ENCODE measurements around the gene EFEMP2. TPM values are rescaled to one million over a fixed set of nuclear protein-coding genes. Genes with fewer than 3 reads are reported as not detected.

Gene EFEMP2
- total RNA-seq, 2 experiments from 2014 or later: 7.2 to 7.6 TPM

GRCh38 chr11:65816696-65817095 lies 55.9 kb downstream of the EFEMP2 start:
- H2AFZ ChIP-seq (ENCODE audit: low read length): no peak overlapping the region
- intact Hi-C loops (cut with micrococcal nuclease; ENCODE audit: unreplicated experiment): loop anchor here (5.0 kb wide), 1 partner anchor 171 kb away; no protein-coding TSS in a partner anchor
- TF ChIP-seq CTCF (conservative IDR thresholded peaks at IDR 0.05; ENCODE audit: low read length) (no peak), EZH2phosphoT487 (IDR thresholded peaks at IDR 0.05; ENCODE audit: borderline replicate concordance, low read depth, low read length) (no peak)
- no peaks in the 10 kb centered on the region for H3K9me3 ChIP-seq (ENCODE audit: low read length)
- no peak overlapping the region for H3K4me3 ChIP-seq (ENCODE audit: low read depth, low read length, poor library complexity, severe bottlenecking)
- H3K79me2 ChIP-seq (ENCODE audit: insufficient read depth, low read depth, low read length): no peaks in the 10 kb centered on the region
- no peaks in the 10 kb centered on the region for H3K36me3 ChIP-seq (ENCODE audit: insufficient read depth, low read length)
- POLR2A ChIA-PET: no interaction called here
- no peak for DNase-seq (ENCODE audit: low spot score)
- H4K20me1 ChIP-seq (ENCODE audit: insufficient read depth, low read length): no peaks in the 10 kb centered on the region
- no peaks in the 10 kb centered on the region for H3K9me2 ChIP-seq (ENCODE audit: insufficient read depth, low read length)
- CTCF ChIA-PET (ENCODE audit: unreplicated experiment): interaction anchor here (1.4 kb wide), 1 partner anchor 37 kb away, joined by 3 read pairs; no protein-coding TSS in a partner anchor
- no TSS peak for BruUV-seq (replicated peaks)
- H3K4me1 ChIP-seq (ENCODE audit: insufficient read depth, low read length, poor library complexity, severe bottlenecking): peaks cover 5% of the 10 kb centered on the region
- H3K4me2 ChIP-seq (ENCODE audit: low read length): no peak overlapping the region
- no peak overlapping the region for H3K27ac ChIP-seq (ENCODE audit: low read depth, low read length, poor library complexity, severe bottlenecking)

Other genes with a start within 250 kb of the EFEMP2 start
- gene SIPA1, start 234.7 kb downstream of the EFEMP2 start, total RNA-seq (2014; rRNA removed; shearing (Covaris generic)): 57.6 and 95.4 TPM in 2 replicates
- 156 and 160 TPM in 2 replicates for gene SIPA1, start 234.7 kb downstream of the EFEMP2 start, total RNA-seq (2022)
- gene RELA, start 209.9 kb downstream of the EFEMP2 start, total RNA-seq (2014; rRNA removed; shearing (Covaris generic)): 40.4 and 48.0 TPM in 2 replicates
- gene RELA, start 209.9 kb downstream of the EFEMP2 start, total RNA-seq (2022): 78.9 and 82.5 TPM in 2 replicates
- 87.9 and 97.1 TPM in 2 replicates for gene KAT5, start 160.5 kb downstream of the EFEMP2 start, total RNA-seq (2014; rRNA removed; shearing (Covaris generic))
- 79.9 and 82.1 TPM in 2 replicates for gene KAT5, start 160.5 kb downstream of the EFEMP2 start, total RNA-seq (2022)
- 92.7 and 99.1 TPM in 2 replicates for gene RNASEH2C, start 152.0 kb downstream of the EFEMP2 start, total RNA-seq (2014; rRNA removed; shearing (Covaris generic))
- gene RNASEH2C, start 152.0 kb downstream of the EFEMP2 start, total RNA-seq (2022): 79.1 and 100 TPM in 2 replicates
- gene AP5B1, start 91.8 kb downstream of the EFEMP2 start, total RNA-seq (2014; rRNA removed; shearing (Covaris generic)): 10.2 and 12.9 TPM in 2 replicates
- gene AP5B1, start 91.8 kb downstream of the EFEMP2 start, total RNA-seq (2022): 23.9 and 25.6 TPM in 2 replicates
- 0.15 TPM in 1 of 2 replicates, not detected in the other for gene OVOL1, start 85.7 kb downstream of the EFEMP2 start, total RNA-seq (2014; rRNA removed; shearing (Covaris generic))
- gene OVOL1, start 85.7 kb downstream of the EFEMP2 start, total RNA-seq (2022): not detected in 2 replicates
- gene SNX32, start 38.8 kb downstream of the EFEMP2 start, total RNA-seq (2014; rRNA removed; shearing (Covaris generic)): not detected in 2 replicates
- not detected in 2 replicates for gene SNX32, start 38.8 kb downstream of the EFEMP2 start, total RNA-seq (2022)
- 1,019 and 1,146 TPM in 2 replicates for gene CFL1, start 14.6 kb downstream of the EFEMP2 start, total RNA-seq (2014; rRNA removed; shearing (Covaris generic))
- 1,064 and 1,119 TPM in 2 replicates for gene CFL1, start 14.6 kb downstream of the EFEMP2 start, total RNA-seq (2022)
- gene MUS81, start 12.4 kb downstream of the EFEMP2 start, total RNA-seq (2014; rRNA removed; shearing (Covaris generic)): 110 and 130 TPM in 2 replicates
- gene MUS81, start 12.4 kb downstream of the EFEMP2 start, total RNA-seq (2022): 94.2 and 102 TPM in 2 replicates
- not detected in 2 replicates for gene CTSW, start 7.0 kb upstream of the EFEMP2 start, total RNA-seq (2014; rRNA removed; shearing (Covaris generic))
- gene CTSW, start 7.0 kb upstream of the EFEMP2 start, total RNA-seq (2022): not detected in 2 replicates
- gene FIBP, start 15.7 kb upstream of the EFEMP2 start, total RNA-seq (2014; rRNA removed; shearing (Covaris generic)): 133 and 184 TPM in 2 replicates
- gene FIBP, start 15.7 kb upstream of the EFEMP2 start, total RNA-seq (2022): 89.4 and 97.3 TPM in 2 replicates
- 72.7 and 76.7 TPM in 2 replicates for gene CCDC85B, start 17.9 kb upstream of the EFEMP2 start, total RNA-seq (2014; rRNA removed; shearing (Covaris generic))
- gene CCDC85B, start 17.9 kb upstream of the EFEMP2 start, total RNA-seq (2022): 49.0 and 64.1 TPM in 2 replicates
- gene FOSL1, start 27.6 kb upstream of the EFEMP2 start, total RNA-seq (2014; rRNA removed; shearing (Covaris generic)): 0.88 TPM in 1 of 2 replicates, not detected in the other
- gene FOSL1, start 27.6 kb upstream of the EFEMP2 start, total RNA-seq (2022): 0.52 TPM in 1 of 2 replicates, not detected in the other
- gene C11orf68, start 46.3 kb upstream of the EFEMP2 start, total RNA-seq (2014; rRNA removed; shearing (Covaris generic)): 10.7 and 11.7 TPM in 2 replicates
- gene C11orf68, start 46.3 kb upstream of the EFEMP2 start, total RNA-seq (2022): 26.2 and 28.1 TPM in 2 replicates
- gene DRAP1, start 46.6 kb upstream of the EFEMP2 start, total RNA-seq (2014; rRNA removed; shearing (Covaris generic)): 93.2 and 110 TPM in 2 replicates
- 68.2 and 81.2 TPM in 2 replicates for gene DRAP1, start 46.6 kb upstream of the EFEMP2 start, total RNA-seq (2022)
- gene TSGA10IP, start 72.7 kb upstream of the EFEMP2 start, total RNA-seq (2014; rRNA removed; shearing (Covaris generic)): not detected in 2 replicates
- gene TSGA10IP, start 72.7 kb upstream of the EFEMP2 start, total RNA-seq (2022): not detected in 2 replicates
- 50.4 and 93.8 TPM in 2 replicates for gene SART1, start 88.9 kb upstream of the EFEMP2 start, total RNA-seq (2014; rRNA removed; shearing (Covaris generic))
- gene SART1, start 88.9 kb upstream of the EFEMP2 start, total RNA-seq (2022): 55.5 and 57.8 TPM in 2 replicates
- 51.1 and 65.9 TPM in 2 replicates for gene EIF1AD, start 129.4 kb upstream of the EFEMP2 start, total RNA-seq (2014; rRNA removed; shearing (Covaris generic))
- gene EIF1AD, start 129.4 kb upstream of the EFEMP2 start, total RNA-seq (2022): 55.5 and 63.2 TPM in 2 replicates
- gene BANF1, start 129.7 kb upstream of the EFEMP2 start, total RNA-seq (2014; rRNA removed; shearing (Covaris generic)): 70.6 and 82.2 TPM in 2 replicates
- 317 and 327 TPM in 2 replicates for gene BANF1, start 129.7 kb upstream of the EFEMP2 start, total RNA-seq (2022)
- gene CST6, start 139.2 kb upstream of the EFEMP2 start, total RNA-seq (2014; rRNA removed; shearing (Covaris generic)): not detected in 2 replicates
- gene CST6, start 139.2 kb upstream of the EFEMP2 start, total RNA-seq (2022): not detected in 2 replicates
- not detected in 2 replicates for gene CATSPER1, start 153.7 kb upstream of the EFEMP2 start, total RNA-seq (2014; rRNA removed; shearing (Covaris generic))
- not detected in 2 replicates for gene CATSPER1, start 153.7 kb upstream of the EFEMP2 start, total RNA-seq (2022)
- gene GAL3ST3, start 176.4 kb upstream of the EFEMP2 start, total RNA-seq (2014; rRNA removed; shearing (Covaris generic)): not detected in 2 replicates
- not detected in 2 replicates for gene GAL3ST3, start 176.4 kb upstream of the EFEMP2 start, total RNA-seq (2022)
- 185 and 191 TPM in 2 replicates for gene SF3B2, start 179.6 kb upstream of the EFEMP2 start, total RNA-seq (2014; rRNA removed; shearing (Covaris generic))
- 251 and 260 TPM in 2 replicates for gene SF3B2, start 179.6 kb upstream of the EFEMP2 start, total RNA-seq (2022)
- gene PACS1, start 197.5 kb upstream of the EFEMP2 start, total RNA-seq (2014; rRNA removed; shearing (Covaris generic)): 21.2 and 23.7 TPM in 2 replicates
- 50.5 and 52.5 TPM in 2 replicates for gene PACS1, start 197.5 kb upstream of the EFEMP2 start, total RNA-seq (2022)